Vagina (tissue), 2 donors: ENCODE data around the gene DDI1.

ENCODE experiments used
- POLR2A ChIP-seq, 2 donors: fragments of 450-650 bp; IDR thresholded peaks; one replicate each; pipeline ENCODE4 v1.6.1; 2017; ENCODE audit warnings: antibody characterized with exemption in 2 of 2, mild to moderate bottlenecking in 2 of 2, moderate library complexity in 2 of 2
- POLR2AphosphoS5 ChIP-seq, 2 donors: sonication (generic); formaldehyde crosslinking; IDR thresholded peaks; one replicate each; pipeline ENCODE4 v1.9.0; 2017; ENCODE audit warnings: antibody characterized with exemption in 2 of 2, mild to moderate bottlenecking in 2 of 2, low read depth in 1 of 2; ENCODE audit not compliant: insufficient read depth in 1 of 2
- TF ChIP-seq, protein P1 (sequence below), 3 experiments: fragments of 450-650 bp in 2 of 3; fragments of 200-600 bp in 1 of 3; sonication (generic) in 1 of 3; IDR thresholded peaks; one replicate each; pipeline ENCODE4 v1.5.1; 2017 to 2019; ENCODE audit warnings: antibody characterized with exemption in 3 of 3, mild to moderate bottlenecking in 2 of 3, moderate library complexity in 2 of 3

DNA sequence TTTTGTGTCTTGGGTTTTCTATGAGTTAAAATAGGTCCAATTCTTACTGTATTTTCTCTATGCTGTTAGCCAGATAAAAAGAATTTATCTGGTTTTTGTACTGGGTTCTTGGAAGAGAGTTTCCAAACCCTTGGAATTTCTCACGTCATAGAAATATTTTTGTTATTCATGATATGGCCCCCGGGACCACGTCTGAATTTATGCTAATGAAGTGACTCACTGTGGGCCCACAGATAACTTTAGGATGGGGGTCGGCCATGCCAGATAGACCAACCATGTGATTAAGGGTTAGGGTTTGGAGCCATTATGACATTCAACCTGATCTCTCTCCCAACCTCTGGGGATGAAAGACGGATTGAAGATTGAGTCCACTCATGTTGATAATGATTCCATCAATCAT is 35.6 kb upstream of the DDI1 start:
- TF ChIP-seq, protein P1, sequence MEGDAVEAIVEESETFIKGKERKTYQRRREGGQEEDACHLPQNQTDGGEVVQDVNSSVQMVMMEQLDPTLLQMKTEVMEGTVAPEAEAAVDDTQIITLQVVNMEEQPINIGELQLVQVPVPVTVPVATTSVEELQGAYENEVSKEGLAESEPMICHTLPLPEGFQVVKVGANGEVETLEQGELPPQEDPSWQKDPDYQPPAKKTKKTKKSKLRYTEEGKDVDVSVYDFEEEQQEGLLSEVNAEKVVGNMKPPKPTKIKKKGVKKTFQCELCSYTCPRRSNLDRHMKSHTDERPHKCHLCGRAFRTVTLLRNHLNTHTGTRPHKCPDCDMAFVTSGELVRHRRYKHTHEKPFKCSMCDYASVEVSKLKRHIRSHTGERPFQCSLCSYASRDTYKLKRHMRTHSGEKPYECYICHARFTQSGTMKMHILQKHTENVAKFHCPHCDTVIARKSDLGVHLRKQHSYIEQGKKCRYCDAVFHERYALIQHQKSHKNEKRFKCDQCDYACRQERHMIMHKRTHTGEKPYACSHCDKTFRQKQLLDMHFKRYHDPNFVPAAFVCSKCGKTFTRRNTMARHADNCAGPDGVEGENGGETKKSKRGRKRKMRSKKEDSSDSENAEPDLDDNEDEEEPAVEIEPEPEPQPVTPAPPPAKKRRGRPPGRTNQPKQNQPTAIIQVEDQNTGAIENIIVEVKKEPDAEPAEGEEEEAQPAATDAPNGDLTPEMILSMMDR (IDR thresholded peaks at IDR 0.05) = no peak
- TF ChIP-seq POLR2A (IDR thresholded peaks at IDR 0.05) (no peak), POLR2AphosphoS5 (IDR thresholded peaks at IDR 0.05; ENCODE audit: insufficient read depth in 1 of 2, low read depth in 1 of 2) (no peak)
